Mesothelial cell of epicardium (in vitro differentiated cells): ENCODE results near the gene SLC28A1. TPM values are rescaled to one million over a fixed set of nuclear protein-coding genes. Genes with fewer than 3 reads are reported as not detected.

Experiments used
- DNase-seq, 2 experiments: peaks; one replicate each; pipeline ENCODE4 v3.0.0; 2021; ENCODE audit warnings: low spot score in 2 of 2; ENCODE audit not compliant: unreplicated experiment in 2 of 2
- H3K27ac Mint-ChIP-seq: 2 replicates; pipeline ENCODE4 v1.8.0; 2021; ENCODE audit warnings: mixed read lengths
- H3K27me3 Mint-ChIP-seq: 2 replicates; pipeline ENCODE4 v1.8.0; 2021; ENCODE audit warnings: low read depth, mixed read lengths
- H3K36me3 Mint-ChIP-seq: 2 replicates; pipeline ENCODE4 v1.8.0; 2021; ENCODE audit warnings: mixed read lengths
- H3K4me1 Mint-ChIP-seq: 2 replicates; pipeline ENCODE4 v1.8.0; 2021; ENCODE audit warnings: mixed read lengths
- H3K4me3 Mint-ChIP-seq: 2 replicates; pipeline ENCODE4 v1.8.0; 2021; ENCODE audit warnings: mild to moderate bottlenecking, moderate library complexity, mixed read lengths
- H3K9me3 Mint-ChIP-seq: 2 replicates; pipeline ENCODE4 v1.8.0; 2021; ENCODE audit warnings: mixed read lengths
- total RNA-seq: library from RNA; stranded (reverse); gene quantifications from 3 replicates; pipeline ENCODE4 v1.2.1, GENCODE V29; 2021
- TF ChIP-seq, protein P1 (sequence below): fragments of 200-600 bp; sonication (generic); IDR thresholded peaks from one replicate; pipeline ENCODE4 v1.5.0; 2021; ENCODE audit warnings: antibody characterized with exemption; ENCODE audit not compliant: unreplicated experiment

Gene SLC28A1
- total RNA-seq, 1 donor from 2014 or later = 0.20 TPM

DNA sequence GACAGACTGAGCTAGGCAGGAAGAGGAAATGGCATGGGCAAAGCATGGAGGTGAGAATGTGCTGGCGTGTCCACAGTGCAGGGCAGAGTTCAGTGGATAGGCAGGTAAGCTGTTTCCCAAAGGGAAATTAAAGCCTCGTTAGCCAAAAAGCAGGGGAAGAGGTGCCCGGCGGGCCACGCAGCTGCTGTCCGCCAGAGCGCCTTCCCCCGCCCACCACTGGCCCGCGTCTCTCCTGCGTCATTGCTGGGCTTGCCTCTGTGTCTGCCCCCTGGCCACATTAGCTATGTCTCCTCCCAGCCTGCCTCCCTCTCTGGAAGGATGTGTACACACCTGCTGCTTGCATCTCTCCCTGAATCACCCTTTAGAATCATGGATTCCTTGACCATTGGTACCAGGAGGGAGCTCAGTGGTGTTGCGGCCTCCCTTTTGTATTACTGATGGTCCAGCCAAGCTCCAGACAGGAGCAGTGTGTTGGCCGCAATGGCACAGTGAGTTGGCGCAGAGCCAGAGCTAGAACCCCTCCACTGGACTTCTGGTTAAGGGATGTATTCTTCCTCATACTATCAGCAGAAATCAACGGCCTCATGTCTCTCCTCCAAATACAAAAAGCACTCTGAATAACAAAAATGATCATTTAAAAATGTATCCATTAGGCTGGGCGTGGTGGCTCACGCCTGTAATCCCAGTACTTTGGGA, 26.6 kb downstream of the SLC28A1 start:
- H3K27ac Mint-ChIP-seq = no peak overlapping the region
- no peaks in the 10 kb centered on the region for H3K9me3 Mint-ChIP-seq
- H3K4me3 Mint-ChIP-seq = no peak overlapping the region
- no peaks in the 10 kb centered on the region for H3K27me3 Mint-ChIP-seq
- H3K36me3 Mint-ChIP-seq = no peaks in the 10 kb centered on the region
- peaks cover 26% of the 10 kb centered on the region for H3K4me1 Mint-ChIP-seq
- no peak for DNase-seq
- TF ChIP-seq, protein P1, sequence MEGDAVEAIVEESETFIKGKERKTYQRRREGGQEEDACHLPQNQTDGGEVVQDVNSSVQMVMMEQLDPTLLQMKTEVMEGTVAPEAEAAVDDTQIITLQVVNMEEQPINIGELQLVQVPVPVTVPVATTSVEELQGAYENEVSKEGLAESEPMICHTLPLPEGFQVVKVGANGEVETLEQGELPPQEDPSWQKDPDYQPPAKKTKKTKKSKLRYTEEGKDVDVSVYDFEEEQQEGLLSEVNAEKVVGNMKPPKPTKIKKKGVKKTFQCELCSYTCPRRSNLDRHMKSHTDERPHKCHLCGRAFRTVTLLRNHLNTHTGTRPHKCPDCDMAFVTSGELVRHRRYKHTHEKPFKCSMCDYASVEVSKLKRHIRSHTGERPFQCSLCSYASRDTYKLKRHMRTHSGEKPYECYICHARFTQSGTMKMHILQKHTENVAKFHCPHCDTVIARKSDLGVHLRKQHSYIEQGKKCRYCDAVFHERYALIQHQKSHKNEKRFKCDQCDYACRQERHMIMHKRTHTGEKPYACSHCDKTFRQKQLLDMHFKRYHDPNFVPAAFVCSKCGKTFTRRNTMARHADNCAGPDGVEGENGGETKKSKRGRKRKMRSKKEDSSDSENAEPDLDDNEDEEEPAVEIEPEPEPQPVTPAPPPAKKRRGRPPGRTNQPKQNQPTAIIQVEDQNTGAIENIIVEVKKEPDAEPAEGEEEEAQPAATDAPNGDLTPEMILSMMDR = no peak

DNA sequence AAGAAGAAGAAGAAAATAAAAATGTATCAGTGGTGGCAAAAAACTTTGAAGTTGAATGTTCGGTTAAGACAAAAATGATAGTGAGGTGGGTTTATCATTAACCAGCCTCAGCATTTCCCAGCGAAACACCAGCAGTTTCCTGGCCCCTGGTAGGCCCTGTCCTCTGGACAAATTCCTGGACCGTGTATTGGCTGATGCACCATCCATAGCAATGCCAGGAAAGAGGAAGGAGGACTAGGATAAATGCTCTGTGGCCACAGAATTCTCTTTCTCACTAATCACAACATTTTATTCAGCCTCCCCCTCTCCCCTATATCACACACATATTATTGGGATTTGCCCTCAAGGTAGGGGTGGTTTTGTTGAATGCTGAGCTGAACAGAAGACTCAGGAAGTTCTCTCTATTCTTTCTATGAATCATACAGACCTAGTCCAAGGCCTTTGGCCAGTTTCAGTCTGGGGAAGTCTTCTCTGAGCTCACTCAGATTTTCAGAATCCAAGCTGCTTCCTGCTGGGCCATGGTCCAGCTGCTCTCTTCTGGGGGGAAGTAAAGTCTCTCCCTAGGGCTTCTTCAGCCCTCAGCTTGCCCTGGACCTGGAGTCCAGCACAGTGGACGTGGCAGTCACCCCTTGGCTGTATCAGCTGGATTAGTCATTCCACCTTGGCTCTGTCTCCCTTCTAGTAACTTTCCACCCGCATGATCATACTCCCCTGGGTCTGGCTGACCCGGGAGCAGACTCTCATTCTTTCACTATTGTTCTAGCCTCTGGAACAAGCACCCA, 27.6 kb downstream of the SLC28A1 start:
- H3K27ac Mint-ChIP-seq = peak overlapping the region; percentile 90
- no peaks in the 10 kb centered on the region for H3K27me3 Mint-ChIP-seq
- H3K4me1 Mint-ChIP-seq = peaks cover 26% of the 10 kb centered on the region
- H3K36me3 Mint-ChIP-seq = no peaks in the 10 kb centered on the region
- no peak overlapping the region for H3K4me3 Mint-ChIP-seq
- no peaks in the 10 kb centered on the region for H3K9me3 Mint-ChIP-seq
- DNase-seq = no peak
- TF ChIP-seq, protein P1 = no peak

DNA sequence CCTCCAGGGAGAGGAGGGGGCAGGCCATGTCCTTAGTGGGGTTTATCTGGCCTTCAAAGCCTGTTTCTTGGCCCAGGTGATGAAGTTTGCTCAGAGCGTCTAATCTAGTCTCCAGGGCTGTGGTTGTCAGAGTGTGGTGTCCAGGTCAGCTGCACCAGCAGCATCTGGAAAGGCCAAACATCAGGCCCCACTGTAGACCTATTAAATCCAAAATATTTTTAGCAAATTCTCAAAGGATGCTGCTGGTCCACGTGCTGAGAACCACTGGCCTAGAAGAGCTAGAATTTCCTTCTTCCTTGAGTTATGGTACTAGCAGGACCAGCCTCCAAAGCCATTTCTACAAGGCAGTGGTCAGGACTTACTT, 28.9 kb downstream of the SLC28A1 start:
- Mint-ChIP-seq H3K9me3 (no peaks in the 10 kb centered on the region), H3K4me3 (no peak overlapping the region), H3K27me3 (no peaks in the 10 kb centered on the region), H3K4me1 (peaks cover 26% of the 10 kb centered on the region), H3K36me3 (no peaks in the 10 kb centered on the region), H3K27ac (no peak overlapping the region)
- DNase-seq = no peak
- TF ChIP-seq, protein P1 = no peak

DNA sequence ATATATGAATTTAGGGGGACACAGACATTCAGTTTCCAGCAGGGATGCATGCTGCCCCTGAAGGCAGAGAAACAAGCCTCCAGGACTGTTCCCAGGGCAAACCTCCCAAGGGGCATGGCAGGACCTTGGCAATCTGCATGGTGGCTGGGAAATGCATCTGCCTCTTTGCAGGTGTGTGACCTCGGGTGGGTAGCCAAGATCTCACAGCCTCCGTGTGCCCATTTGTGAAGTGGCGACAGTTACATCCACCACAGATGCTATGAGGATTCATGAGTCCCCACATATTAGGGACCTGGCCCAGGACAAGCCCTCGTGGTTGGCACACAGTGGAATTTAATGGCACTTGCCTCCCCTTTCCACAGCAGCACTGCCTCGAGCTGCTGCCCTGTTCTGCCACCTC, 29.9 kb downstream of the SLC28A1 start:
- H3K4me3 Mint-ChIP-seq = no peak overlapping the region
- no peaks in the 10 kb centered on the region for H3K9me3 Mint-ChIP-seq
- peak overlapping the region; percentile 100 for H3K27ac Mint-ChIP-seq
- H3K4me1 Mint-ChIP-seq = peaks cover 27% of the 10 kb centered on the region
- DNase-seq = no peak
- H3K27me3 Mint-ChIP-seq = no peaks in the 10 kb centered on the region
- TF ChIP-seq, protein P1 = no peak
- no peaks in the 10 kb centered on the region for H3K36me3 Mint-ChIP-seq

DNA sequence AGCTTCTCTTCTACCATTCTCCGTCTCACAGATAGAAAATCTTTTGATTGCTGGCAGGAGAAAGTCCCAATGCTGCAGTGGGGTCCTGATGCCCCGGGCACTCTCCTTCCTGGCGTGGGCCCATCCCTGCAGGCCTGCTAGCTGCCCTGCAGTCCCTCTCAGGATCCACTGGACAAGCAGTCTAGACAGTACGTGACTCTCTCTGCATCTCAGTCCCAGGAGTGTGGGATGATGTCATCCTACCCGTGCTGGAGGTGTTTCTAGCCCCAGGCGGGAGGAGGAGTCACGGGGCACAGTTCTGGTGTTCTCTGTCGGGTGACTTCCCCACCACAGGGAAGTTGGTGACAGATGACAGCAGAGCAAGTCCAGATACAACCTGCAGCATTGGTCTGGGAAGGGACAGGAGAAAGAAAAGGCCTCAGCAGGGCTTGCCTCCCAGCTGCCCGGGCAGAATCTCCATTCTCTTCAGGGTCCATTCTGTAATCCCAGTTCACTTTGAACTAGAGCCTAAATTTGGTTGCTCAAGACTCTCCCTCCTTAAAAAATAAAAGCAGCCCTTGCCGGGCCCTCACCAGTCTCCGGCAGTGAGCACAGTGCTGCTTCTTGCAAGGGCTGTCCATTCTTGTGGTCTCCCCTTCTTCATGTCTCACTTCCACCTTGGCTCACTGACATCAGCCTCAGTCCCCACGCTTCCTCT, 30.6 kb downstream of the SLC28A1 start:
- TF ChIP-seq, protein P1 = no peak
- Mint-ChIP-seq H3K27me3 (no peaks in the 10 kb centered on the region), H3K36me3 (no peaks in the 10 kb centered on the region), H3K4me1 (peaks cover 30% of the 10 kb centered on the region), H3K4me3 (peak overlapping the region; percentile 45), H3K27ac (peak overlapping the region; percentile 100), H3K9me3 (no peaks in the 10 kb centered on the region)
- DNase-seq = peak; percentile 73 to 83
